K562 (cell line): ENCODE results near the gene LARP4B. TPM values are rescaled to one million over a fixed set of nuclear protein-coding genes. Genes with fewer than 3 reads are reported as not detected.

Experiments used
- ATAC-seq: fragments of 200-7000 bp; cut with Tn5 transposase; 3 replicates; pipeline ENCODE4 v1.9.1; 2020; ENCODE audit warnings: moderate library complexity
- BruUV-seq: library from RNA; stranded (reverse); fragments of 400-500 nt; replicated peaks from 2 replicates; lab custom pipeline; 2021; lab: Mats Ljungman, UMichigan
- CTCF ChIA-PET: fragments of 300-600 bp; formaldehyde crosslinking; extraction: SDS; loops from one replicate; lab custom pipeline; 2021; ENCODE audit warnings: low intra/inter-chr PET ratio; lab: Yijun Ruan, JAX
- POLR2A ChIA-PET: fragments of 300-600, 350-650 bp; sonication (Branson Sonifier 250); formaldehyde crosslinking; extraction: SDS; loops from one replicate; lab custom pipeline; 2021; ENCODE audit warnings: antibody characterized with exemption, inconsistent platforms; lab: Yijun Ruan, JAX
- DNase-seq, 4 experiments: peaks; one replicate each; pipeline versions ENCODE4 v3.0.0 to v3.0.0-alpha.2; 2011 to 2018; ENCODE audit warnings: low spot score in 3 of 4, mixed read lengths in 3 of 4; ENCODE audit errors: extremely low read depth in 1 of 4
- FAIRE-seq: peaks from 2 replicates; lab custom pipeline; 2011; peaks lifted over from hg19 to GRCh38; lab: Jason Lieb, UNC
- H2AFZ ChIP-seq: 2 replicates; pipeline ENCODE4 v1.6.0; 2011; ENCODE audit warnings: low read depth, low read length, control low read depth, inconsistent platforms
- H3K27ac ChIP-seq: fragments of 200-600 bp; 3 replicates; pipeline ENCODE4 v1.8.0; 2011; ENCODE audit warnings: low read depth, mild to moderate bottlenecking, control low read depth, inconsistent platforms, low read length, moderate library complexity, mixed read lengths; ENCODE audit errors: extremely low read depth
- H3K27me3 ChIP-seq, 2 experiments: fragments of 300-600 bp in 1 of 2; 2 replicates in 1 of 2; 3 replicates in 1 of 2; pipeline versions ENCODE4 v1.6.0 to v1.8.0; 2011; ENCODE audit warnings: inconsistent platforms in 2 of 2, low read length in 2 of 2, mild to moderate bottlenecking in 1 of 2, mixed read lengths in 1 of 2, moderate library complexity in 1 of 2; ENCODE audit not compliant: control insufficient read depth in 2 of 2, insufficient read depth in 2 of 2
- H3K36me3 ChIP-seq: fragments of 300-600 bp; 3 replicates; pipeline ENCODE4 v1.8.0; 2011; ENCODE audit warnings: mild to moderate bottlenecking, low read length, inconsistent platforms; ENCODE audit not compliant: control insufficient read depth, insufficient read depth
- H3K4me1 ChIP-seq, 2 experiments: fragments of 200-600 bp in 1 of 2; replicated peaks in 1 of 2; 2 replicates in 1 of 2; 3 replicates in 1 of 2; pipeline versions ENCODE4 v1.5.1 to v1.8.0; 2011; ENCODE audit warnings: inconsistent platforms in 2 of 2, low read length in 2 of 2, mild to moderate bottlenecking in 1 of 2, mixed read lengths in 1 of 2, moderate library complexity in 1 of 2; ENCODE audit not compliant: control insufficient read depth in 2 of 2, insufficient read depth in 2 of 2
- H3K4me2 ChIP-seq: 2 replicates; pipeline ENCODE4 v1.6.1; 2011; ENCODE audit warnings: low read length, control low read depth, inconsistent platforms, mixed read lengths; ENCODE audit not compliant: insufficient read depth
- H3K4me3 ChIP-seq: fragments of 200-600 bp; sonication (generic), shearing (Covaris generic); 2 replicates; pipeline ENCODE4 v1.5.1; 2016; ENCODE audit warnings: control low read depth, inconsistent platforms
- H3K79me2 ChIP-seq: fragments of 200-600 bp; 3 replicates; pipeline ENCODE4 v1.8.0; 2011; ENCODE audit warnings: low read length, inconsistent platforms; ENCODE audit not compliant: control insufficient read depth, insufficient read depth
- H3K9ac ChIP-seq, 2 experiments: 2 replicates each; pipeline versions ENCODE4 v1.6.0 to v1.6.1; 2011; ENCODE audit warnings: low read depth in 2 of 2, low read length in 2 of 2, control low read depth in 1 of 2, inconsistent platforms in 1 of 2, mild to moderate bottlenecking in 1 of 2, mixed read lengths in 1 of 2; ENCODE audit not compliant: insufficient read depth in 1 of 2
- H3K9me1 ChIP-seq: one replicate; pipeline ENCODE4 v1.6.0; 2011; ENCODE audit warnings: inconsistent platforms, mild to moderate bottlenecking, low read length, moderate library complexity; ENCODE audit not compliant: control insufficient read depth, insufficient read depth
- H3K9me3 ChIP-seq: replicated peaks from 2 replicates; pipeline ENCODE4 v1.5.1; 2011; ENCODE audit warnings: low read depth, low read length, inconsistent platforms; ENCODE audit not compliant: control insufficient read depth, insufficient read depth
- H4K20me1 ChIP-seq: replicated peaks from 2 replicates; pipeline ENCODE4 v1.6.1; 2011; ENCODE audit warnings: low read length, inconsistent platforms, mixed read lengths; ENCODE audit not compliant: control insufficient read depth, insufficient read depth
- CHD4 ChIP-seq: fragments of 200-600 bp; sonication (generic); IDR thresholded peaks from 3 replicates; pipeline ENCODE4 v1.6.1; 2012; ENCODE audit warnings: low read depth, mild to moderate bottlenecking, mixed read lengths, low read length, inconsistent platforms; ENCODE audit not compliant: insufficient read depth, insufficient replicate concordance, poor library complexity, severe bottlenecking
- CREBBP ChIP-seq: IDR thresholded peaks from one replicate; pipeline ENCODE4 v1.6.1; 2012; ENCODE audit warnings: low read depth, mild to moderate bottlenecking, control low read depth, inconsistent platforms, low read length
- NR1H2 ChIP-seq: sonication (generic); formaldehyde crosslinking; IDR thresholded peaks from 2 replicates; pipeline ENCODE4 v1.4.0; 2020; ENCODE audit warnings: mild to moderate bottlenecking, missing genetic modification reagents
- POLR2G ChIP-seq: fragments of 200-400 bp; formaldehyde crosslinking; IDR thresholded peaks from 2 replicates; pipeline ENCODE4 v1.6.1; 2017; ENCODE audit warnings: low read depth, mild to moderate bottlenecking, antibody characterized with exemption, low read length, moderate library complexity
- SIRT6 ChIP-seq: IDR thresholded peaks from one replicate; pipeline ENCODE4 v1.6.1; 2012; ENCODE audit warnings: low read depth, mild to moderate bottlenecking, control low read depth, inconsistent platforms, low read length, moderate library complexity
- SOX6 ChIP-seq: fragments of 450-650 bp; IDR thresholded peaks from 2 replicates; pipeline ENCODE4 v1.6.1; 2014; ENCODE audit warnings: mild to moderate bottlenecking
- TCF7L2 ChIP-seq: fragments of 150-350 bp; IDR thresholded peaks from 2 replicates; pipeline ENCODE4 v1.6.1; 2016; ENCODE audit warnings: low read depth, mild to moderate bottlenecking, low read length, moderate library complexity
- ZNF282 ChIP-seq: sonication (generic); formaldehyde crosslinking; IDR thresholded peaks from 2 replicates; pipeline ENCODE4 v1.8.1; 2023; ENCODE audit warnings: missing genetic modification reagents
- WGBS: fragments of 100-300 bp; shearing (Covaris generic); methylation state at CpG from one replicate; pipeline ENCODE4 v1.1.6; 2016; ENCODE audit warnings: low coverage, mixed read lengths; ENCODE audit not compliant: insufficient coverage; ENCODE audit errors: missing lambda C conversion rate; 5-methylcytosine and 5-hydroxymethylcytosine counted together
- in situ Hi-C: fragments of 300-500 bp; cut with MboI; formaldehyde crosslinking; loops from 4 replicates; pipeline ENCODE4 v1.15.0; 2018; ENCODE audit warnings: inconsistent platforms, mixed read lengths
- intact Hi-C: fragments of 100-400 bp; cut with micrococcal nuclease; formaldehyde crosslinking; loops from 2 replicates; pipeline ENCODE4 v1.14.2; 2022
- polyA plus RNA-seq, 8 experiments: library from polyadenylated mRNA; depleted of rRNA in 4 of 8; stranded (reverse) in 5 of 8; unstranded in 3 of 8; fragments of >200 nt; fragmentation: Nextera tagmentation in 2 of 8; fragmentation: Illumina TruSeq in 1 of 8; extraction: Ambion mirVana in 2 of 8; extraction: Trizol in 1 of 8; gene quantifications; 2 replicates each; pipeline versions ENCODE4 v1.2.1 to v1.2.3, GENCODE V29; 2011 to 2014; ENCODE audit warnings: inconsistent platforms in 1 of 8, missing spikeins in 1 of 8
- total RNA-seq, 7 experiments: library from RNA; depleted of rRNA in 6 of 7; stranded (reverse); fragments of >200 nt in 6 of 7; fragmentation: Illumina TruSeq in 2 of 7; extraction: Trizol in 2 of 7; gene quantifications; 2 replicates each; pipeline versions ENCODE4 v1.2.1 to v1.2.3, GENCODE V29; 2011 to 2021; ENCODE audit warnings: low replicate concordance in 1 of 7

Gene LARP4B
- total and polyA plus RNA-seq, 9 of the 15 experiments (the other 6 are each of a cell fraction or from before 2014, with no cell fraction given) = 11.8 to 130 (median 42.6) TPM

DNA sequence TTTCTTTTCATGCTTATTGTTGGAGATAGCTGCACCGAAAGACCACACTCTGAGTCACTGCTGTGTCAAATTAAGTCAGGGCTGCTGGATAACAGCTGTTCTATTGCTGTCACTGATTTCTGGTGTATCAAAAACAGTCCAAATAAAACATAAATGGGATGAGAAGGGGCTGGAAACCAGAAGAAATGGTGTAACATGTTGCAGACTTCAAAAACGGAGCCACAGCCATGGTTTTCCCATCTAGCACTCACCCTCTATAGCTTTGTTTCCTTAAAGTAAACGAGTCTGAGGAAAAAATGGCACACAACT, 138.8 kb downstream of the LARP4B start:
- Histone ChIP-seq H3K27ac (no peak overlapping the region), H3K79me2 (no peaks in the 10 kb centered on the region), H3K4me3 (no peak overlapping the region), H3K4me2 (no peak overlapping the region), H4K20me1 (no peaks in the 10 kb centered on the region), H3K9me3 (no peaks in the 10 kb centered on the region), H2AFZ (no peak overlapping the region), H3K9ac (no peak overlapping the region), H3K9me1 (peaks cover 3% of the 10 kb centered on the region), H3K36me3 (no peaks in the 10 kb centered on the region), H3K4me1 (peaks cover 6 to 26% of the 10 kb centered on the region in 2 experiments; a peak in 3 of 5 replicates), H3K27me3 (peaks cover 6 to 32% of the 10 kb centered on the region in 2 experiments)
- TF ChIP-seq SOX6 (no peak), POLR2G (no peak), ZNF282 (CRISPR knock-in tag) (no peak), SIRT6 (no peak), NR1H2 (CRISPR knock-in tag) (no peak), CHD4 (no peak), CREBBP (no peak), TCF7L2 (no peak)
- WGBS = 0% methylated on average over 3 of the region's 3 CpGs
- ChIA-PET CTCF (no interaction called here), POLR2A (interaction anchor here (1.0 kb wide), 1 partner anchor 10 kb away, joined by 4 read pairs; no protein-coding TSS in a partner anchor)
- FAIRE-seq = no peak
- no TSS peak for BruUV-seq
- no peak for ATAC-seq
- DNase-seq = no peak
- in situ Hi-C loops (no loop called here), intact Hi-C loops (no loop called here)
